Psoas muscle (tissue), 8 donors: ENCODE data around the gene ITPR3. TPM values are rescaled to one million over a fixed set of nuclear protein-coding genes. Genes with fewer than 3 reads are reported as not detected.

Source experiments
- ATAC-seq, 4 donors: fragments of 200-7000 bp; cut with Tn5 transposase; one replicate each; pipeline ENCODE4 v1.9.1; 2020; ENCODE audit warnings: moderate library complexity in 3 of 4, mild to moderate bottlenecking in 2 of 4
- DNase-seq, 2 donors: peaks; one replicate each; pipeline ENCODE4 v3.0.0-alpha.2; 2020
- H3K27ac ChIP-seq: fragments of 200-600 bp; one replicate; pipeline ENCODE4 v1.8.0; 2022
- H3K27me3 ChIP-seq, 3 donors: fragments of 200-600 bp in 1 of 3; one replicate each; pipeline versions ENCODE4 v1.6.1 to v1.8.0; 2013 to 2022; ENCODE audit warnings: low read length in 2 of 3, mild to moderate bottlenecking in 2 of 3, moderate library complexity in 1 of 3; ENCODE audit not compliant: insufficient read depth in 3 of 3
- H3K36me3 ChIP-seq, 2 donors: fragments of 200-600 bp in 1 of 2; one replicate each; pipeline versions ENCODE4 v1.6.1 to v1.8.0; 2013 to 2022; ENCODE audit warnings: low read depth in 1 of 2, mild to moderate bottlenecking in 1 of 2, moderate library complexity in 1 of 2; ENCODE audit not compliant: insufficient read depth in 1 of 2
- H3K4me1 ChIP-seq: fragments of 200-600 bp; one replicate; pipeline ENCODE4 v1.8.0; 2022
- H3K4me3 ChIP-seq: fragments of 200-600 bp; one replicate; pipeline ENCODE4 v1.8.0; 2022; ENCODE audit warnings: mild to moderate bottlenecking
- H3K9me3 ChIP-seq: fragments of 200-600 bp; one replicate; pipeline ENCODE4 v1.8.0; 2022
- WGBS, 3 donors: extraction: QIAGEN DNeasy Blood & Tissue Kit; methylation state at CpG; one replicate each; pipeline versions ENCODE4 v1.1.6 to v1.1.7; 2013; 5-methylcytosine and 5-hydroxymethylcytosine counted together
- intact Hi-C, 2 donors: fragments of 100-400 bp; cut with DNase I; formaldehyde crosslinking; loops; one replicate each; pipeline versions ENCODE4 v1.11.0 to v1.14.2; 2022
- polyA plus RNA-seq, 3 donors: library from polyadenylated mRNA; stranded (reverse); fragments of 200-250 nt; gene quantifications; one replicate each; pipeline ENCODE4 v1.2.3, GENCODE V29; 2013
- total RNA-seq, 4 donors: library from RNA; stranded (reverse); fragmentation: NEBNext Ultra II Directional in 2 of 4; extraction: Animal tissue kit (Norgen Biotek cat#: 25700) in 2 of 4; gene quantifications; one replicate each; pipeline versions ENCODE4 v1.2.1 to v1.2.4, GENCODE V29; 2021 to 2023
- TF ChIP-seq, protein P1 (sequence below): fragments of 200-600 bp; IDR thresholded peaks from one replicate; pipeline ENCODE4 v1.8.0; 2022; ENCODE audit warnings: antibody characterized with exemption
- donor health status: healthy with polysubstance abuse.
- donor health status: DM: no; HTN: no; CAD: no; lungs with moderate emphysema.
- donor health status: Bipolar disorder and iron deficiency.
- donor health status: healthy.
- donor health status: DM: yes; HTN: yes; CAD: no.
- donor health status: DM: no; HTN: no; CAD: no.
- donor health status: DM: no; HTN: no; CAD: no.
- donor health status: DM: yes; HTN: yes; CAD: no.

Gene ITPR3
- total and polyA plus RNA-seq, 7 donors = 1.9 to 7.4 (median 3.8) TPM

DNA sequence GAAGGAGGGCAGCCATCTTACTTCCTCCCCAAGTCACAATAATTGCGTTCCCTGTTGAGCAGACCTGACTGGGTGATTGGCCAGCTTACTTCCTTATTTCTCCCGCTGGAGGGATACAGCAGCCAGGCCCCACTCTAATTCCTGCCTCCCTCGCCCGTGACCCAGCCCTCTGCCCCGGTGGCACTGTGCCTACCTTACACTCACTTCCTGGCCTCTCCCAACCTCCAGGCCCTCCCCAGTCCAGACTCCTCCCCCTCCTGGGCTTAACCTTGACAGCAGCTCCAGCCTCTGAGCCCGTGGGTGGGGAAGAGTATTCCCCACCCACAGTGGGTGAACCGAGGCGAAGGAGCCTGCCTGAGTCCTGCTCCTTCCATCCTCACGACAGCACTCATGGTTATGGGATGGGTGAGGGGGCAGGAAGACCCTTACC is 44.0 kb upstream of the ITPR3 start:
- Histone ChIP-seq H3K36me3 (peaks cover 4 to 34% of the 10 kb centered on the region in 2 donors), H3K4me3 (no peak overlapping the region), H3K27me3 (no peaks in the 10 kb centered on the region), H3K27ac (peak overlapping the region; percentile 43), H3K9me3 (no peaks in the 10 kb centered on the region), H3K4me1 (peaks cover 3% of the 10 kb centered on the region)
- DNase-seq (peak; percentile 68 to 72), ATAC-seq (peak in 2 of 4 donors; percentile 10 to 20)
- intact Hi-C loops = loop anchor here (5.0 to 10.0 kb wide), 2 partner anchors 122 to 125 kb away; partner anchors contain the start of gene ZBTB9 (in 2 of the 2)
- TF ChIP-seq, protein P1, sequence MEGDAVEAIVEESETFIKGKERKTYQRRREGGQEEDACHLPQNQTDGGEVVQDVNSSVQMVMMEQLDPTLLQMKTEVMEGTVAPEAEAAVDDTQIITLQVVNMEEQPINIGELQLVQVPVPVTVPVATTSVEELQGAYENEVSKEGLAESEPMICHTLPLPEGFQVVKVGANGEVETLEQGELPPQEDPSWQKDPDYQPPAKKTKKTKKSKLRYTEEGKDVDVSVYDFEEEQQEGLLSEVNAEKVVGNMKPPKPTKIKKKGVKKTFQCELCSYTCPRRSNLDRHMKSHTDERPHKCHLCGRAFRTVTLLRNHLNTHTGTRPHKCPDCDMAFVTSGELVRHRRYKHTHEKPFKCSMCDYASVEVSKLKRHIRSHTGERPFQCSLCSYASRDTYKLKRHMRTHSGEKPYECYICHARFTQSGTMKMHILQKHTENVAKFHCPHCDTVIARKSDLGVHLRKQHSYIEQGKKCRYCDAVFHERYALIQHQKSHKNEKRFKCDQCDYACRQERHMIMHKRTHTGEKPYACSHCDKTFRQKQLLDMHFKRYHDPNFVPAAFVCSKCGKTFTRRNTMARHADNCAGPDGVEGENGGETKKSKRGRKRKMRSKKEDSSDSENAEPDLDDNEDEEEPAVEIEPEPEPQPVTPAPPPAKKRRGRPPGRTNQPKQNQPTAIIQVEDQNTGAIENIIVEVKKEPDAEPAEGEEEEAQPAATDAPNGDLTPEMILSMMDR = no peak
- WGBS, 3 donors = 60 to 64% (median 61%) methylated on average over 9 of the region's 9 CpGs

DNA sequence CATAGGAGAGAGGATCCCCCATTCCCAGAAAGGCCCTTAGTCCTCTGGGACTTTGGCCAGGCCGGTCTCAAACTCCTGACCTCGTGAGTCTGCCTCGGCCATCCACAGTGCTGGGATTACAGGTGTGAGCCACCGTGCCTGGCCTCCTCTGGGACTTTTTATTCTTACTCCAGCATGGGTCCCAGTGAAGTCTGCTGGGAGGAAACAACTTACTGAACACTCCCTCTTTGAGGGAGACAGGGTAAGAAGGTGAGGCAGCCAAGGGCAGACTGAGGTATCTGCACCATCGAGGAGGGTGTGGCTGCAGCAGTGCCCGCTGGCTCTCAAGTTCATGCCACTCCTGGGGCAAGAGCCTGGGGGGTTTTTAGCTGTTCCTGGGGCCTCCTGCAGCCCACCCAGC is 43.4 kb upstream of the ITPR3 start:
- Histone ChIP-seq H3K27me3 (no peaks in the 10 kb centered on the region), H3K4me3 (peak overlapping the region; percentile 89), H3K4me1 (peaks cover 3% of the 10 kb centered on the region), H3K36me3 (peaks cover 4 to 34% of the 10 kb centered on the region in 2 donors), H3K27ac (peak overlapping the region; percentile 43), H3K9me3 (no peaks in the 10 kb centered on the region)
- TF ChIP-seq, protein P1 = no peak
- DNase-seq = no peak
- no peak for ATAC-seq
- WGBS, 3 donors = 73 to 85% (median 79%) methylated on average over 6 of the region's 6 CpGs
- intact Hi-C loops = loop anchor here (5.0 to 10.0 kb wide), 2 partner anchors 123 to 125 kb away; partner anchors contain the start of gene ZBTB9 (in 2 of the 2)

DNA sequence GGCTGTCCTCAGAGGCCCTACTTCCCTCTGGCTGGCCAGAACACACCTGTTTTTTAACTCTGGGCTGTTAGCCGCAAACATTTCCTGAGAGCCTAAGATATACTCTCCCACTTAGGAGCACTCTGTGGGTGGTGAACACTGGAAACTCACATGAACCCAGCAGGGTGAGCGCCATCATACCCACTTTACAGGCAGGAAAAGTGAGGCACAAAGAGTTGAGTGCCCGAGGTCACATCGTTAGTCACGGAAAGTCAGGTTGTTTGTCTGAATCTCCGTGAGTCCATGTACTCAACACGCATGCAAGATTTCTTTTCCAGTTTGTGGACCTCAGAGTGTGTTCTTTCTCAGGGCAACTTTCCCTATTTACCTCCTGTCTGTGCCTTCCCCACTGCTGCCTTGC is 43.0 kb upstream of the ITPR3 start:
- Histone ChIP-seq H3K36me3 (peaks cover 4 to 34% of the 10 kb centered on the region in 2 donors), H3K9me3 (no peaks in the 10 kb centered on the region), H3K4me1 (peaks cover 3% of the 10 kb centered on the region), H3K27ac (peak overlapping the region; percentile 31), H3K4me3 (peak overlapping the region; percentile 89), H3K27me3 (no peaks in the 10 kb centered on the region)
- intact Hi-C loops = loop anchor here (5.0 to 10.0 kb wide), 2 partner anchors 123 to 126 kb away; partner anchors contain the start of gene ZBTB9 (in 2 of the 2)
- WGBS, 3 donors = 83 to 91% (median 85%) methylated on average over 7 of the region's 7 CpGs
- DNase-seq (no peak), ATAC-seq (no peak)
- TF ChIP-seq, protein P1 = no peak

DNA sequence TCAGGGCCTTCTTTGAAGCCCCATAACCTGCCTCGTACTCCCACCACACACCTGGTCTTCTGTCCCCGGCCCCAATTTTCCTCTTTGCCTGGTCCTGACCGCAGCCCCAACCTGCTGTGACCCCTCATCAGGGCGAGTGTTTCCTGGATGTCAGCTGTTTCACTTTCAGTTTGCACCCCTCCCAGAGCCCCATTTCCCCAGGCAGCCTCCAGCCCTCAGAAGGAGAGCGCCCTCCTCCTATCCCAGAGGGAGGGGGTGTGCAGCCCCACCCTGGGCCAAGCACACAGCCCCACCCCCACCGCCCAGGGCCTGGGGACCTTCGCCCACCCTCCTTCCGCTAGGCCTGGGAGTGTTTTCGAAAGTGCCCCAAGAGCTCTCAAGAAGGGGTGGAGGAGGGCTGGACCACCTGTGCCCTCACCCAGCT is 42.5 kb upstream of the ITPR3 start:
- TF ChIP-seq, protein P1 = no peak
- no peaks in the 10 kb centered on the region for H3K9me3 ChIP-seq
- H3K4me3 ChIP-seq = peak overlapping the region; percentile 89
- no peaks in the 10 kb centered on the region for H3K27me3 ChIP-seq
- peak overlapping the region; percentile 31 for H3K27ac ChIP-seq
- H3K36me3 ChIP-seq = peaks cover 4 to 34% of the 10 kb centered on the region in 2 donors
- ATAC-seq (no peak), DNase-seq (no peak)
- WGBS, 3 donors = 77 to 86% (median 84%) methylated on average over 9 of the region's 9 CpGs
- intact Hi-C loops = loop anchor here (5.0 to 10.0 kb wide), 2 partner anchors 124 to 126 kb away; partner anchors contain the start of gene ZBTB9 (in 2 of the 2)
- peaks cover 3% of the 10 kb centered on the region for H3K4me1 ChIP-seq
